GM18870 (cell line): ENCODE measurements around the gene PNMA6A.
"Not testable (repeated sequence)": the region's sequence is repeated elsewhere in the genome, so short reads cannot be mapped to it uniquely, and the experiment has no call there.

ENCODE experiments used
- ATAC-seq: cut with Tn5 transposase; IDR thresholded peaks from one replicate; pipeline ENCODE4 v1.9.1; 2021; ENCODE audit warnings: moderate library complexity; ENCODE audit not compliant: unreplicated experiment

The PNMA6A gene

GRCh38 chrX:153071909-153072583 is at the start of gene PNMA6A:
Gene PNMA6A (plus strand): TSS chrX:153072454. CDS start chrX:153073063, 609 bp downstream.
- ATAC-seq, result not testable (repeated sequence)

- not testable (repeated sequence) for ATAC-seq
These were observed 45.8 kb upstream of the PNMA6A start for GRCh38 chrX:153026501-153026900.

GRCh38 chrX:153028487-153028886 is 43.8 kb upstream of the PNMA6A start:
- not testable (repeated sequence) for ATAC-seq

- ATAC-seq, result no peak
These were observed 43.1 kb upstream of the PNMA6A start for GRCh38 chrX:153029162-153029561.

GRCh38 chrX:153029875-153030274 is 42.4 kb upstream of the PNMA6A start:
- no peak for ATAC-seq

- no peak for ATAC-seq
These were observed 41.5 kb upstream of the PNMA6A start for GRCh38 chrX:153030801-153031200.

- ATAC-seq, result no peak
These were observed 39.7 kb upstream of the PNMA6A start for GRCh38 chrX:153032397-153033118.

- ATAC-seq, result no peak
These were observed 23.2 kb upstream of the PNMA6A start for GRCh38 chrX:153049093-153049492.

- ATAC-seq, result no peak
These were observed 19.7 kb upstream of the PNMA6A start for GRCh38 chrX:153052534-153052933.

- no peak for ATAC-seq
These were observed 16.1 kb upstream of the PNMA6A start, which contains the start of gene PNMA3 for GRCh38 chrX:153055871-153056749. Gene PNMA3 (plus strand): TSS chrX:153056470. CDS start chrX:153057056, 586 bp downstream.

- no peak for ATAC-seq
These were observed 15.0 kb upstream of the PNMA6A start for GRCh38 chrX:153057281-153057680.

- no peak for ATAC-seq
These were observed 12.8 kb upstream of the PNMA6A start for GRCh38 chrX:153059191-153060094.

- ATAC-seq, result no peak
These were observed 12.2 kb upstream of the PNMA6A start for GRCh38 chrX:153060095-153060445.

- ATAC-seq, result no peak
These were observed 10.5 kb upstream of the PNMA6A start for GRCh38 chrX:153061732-153062131.

GRCh38 chrX:153063315-153063714 is 8.9 kb upstream of the PNMA6A start:
- no peak for ATAC-seq

GRCh38 chrX:153064061-153064460 is 8.2 kb upstream of the PNMA6A start:
- ATAC-seq, result no peak

GRCh38 chrX:153065389-153065788 is 6.9 kb upstream of the PNMA6A start:
- no peak for ATAC-seq

- ATAC-seq, result not testable (repeated sequence)
These were observed 5.9 kb upstream of the PNMA6A start for GRCh38 chrX:153066402-153066801.

GRCh38 chrX:153073331-153073730 is 1.1 kb downstream of the PNMA6A start:
- not testable (repeated sequence) for ATAC-seq

GRCh38 chrX:153074262-153074899 is 2.1 kb downstream of the PNMA6A start:
- no peak for ATAC-seq
